Subcutaneous adipose tissue (tissue), 4 donors: Measurements from ENCODE around the gene PFKP. TPM values are rescaled to one million over a fixed set of nuclear protein-coding genes. Genes with fewer than 3 reads are reported as not detected.

ENCODE experiments used
- CTCF ChIP-seq: fragments of 450-650 bp; IDR thresholded peaks from one replicate; pipeline ENCODE4 v1.5.1; 2016; ENCODE audit warnings: low read depth, mild to moderate bottlenecking, control low read depth, antibody characterized with exemption, moderate library complexity
- total RNA-seq, 4 donors: library from RNA; depleted of rRNA; stranded (reverse); fragments of >200 nt; gene quantifications; one replicate each; pipeline ENCODE4 v1.1.0, GENCODE V29; 2016

Gene PFKP
- total RNA-seq, 4 donors from 2014 or later = 18.3 to 25.3 (median 20.0) TPM

- TF ChIP-seq CTCF = no peak
Measured at GRCh38 chr10:3027866-3028265, 39.5 kb upstream of the PFKP start.

GRCh38 chr10:3028441-3028840 lies 38.9 kb upstream of the PFKP start:
- no peak for TF ChIP-seq CTCF

GRCh38 chr10:3030765-3031164 lies 36.6 kb upstream of the PFKP start:
- TF ChIP-seq CTCF = no peak

GRCh38 chr10:3031490-3031889 lies 35.9 kb upstream of the PFKP start:
- no peak for TF ChIP-seq CTCF

- no peak for TF ChIP-seq CTCF
Measured at GRCh38 chr10:3033925-3034324, 33.4 kb upstream of the PFKP start.

- TF ChIP-seq CTCF = no peak
Measured at GRCh38 chr10:3034616-3035015, 32.7 kb upstream of the PFKP start.

GRCh38 chr10:3036155-3037021 lies 31.0 kb upstream of the PFKP start:
- no peak for TF ChIP-seq CTCF
